ENCODE measurements around the gene TULP1.

The TULP1 gene

DNA sequence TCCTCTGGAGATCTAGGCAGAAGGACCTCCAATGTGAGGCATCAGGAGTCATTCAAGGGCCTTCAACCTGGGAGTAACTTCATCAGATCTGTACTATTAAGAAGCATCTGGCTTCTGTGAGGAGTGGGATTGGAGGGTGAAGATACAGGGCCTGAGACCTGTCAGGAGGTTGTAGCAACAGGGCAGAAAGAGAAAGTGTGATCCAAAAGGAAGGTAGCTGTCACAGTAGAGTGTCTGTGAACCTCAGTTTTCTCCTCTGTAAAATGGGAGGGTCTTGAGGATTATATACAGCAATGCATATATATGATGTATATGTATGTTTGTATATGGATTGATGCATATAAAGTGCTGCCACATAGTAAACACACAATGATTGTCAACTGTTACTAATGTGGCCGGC, 47.0 kb downstream of the TULP1 start:
- DNase-seq (ENCODE audit: low read depth in 3 of 3), result no peak

DNA sequence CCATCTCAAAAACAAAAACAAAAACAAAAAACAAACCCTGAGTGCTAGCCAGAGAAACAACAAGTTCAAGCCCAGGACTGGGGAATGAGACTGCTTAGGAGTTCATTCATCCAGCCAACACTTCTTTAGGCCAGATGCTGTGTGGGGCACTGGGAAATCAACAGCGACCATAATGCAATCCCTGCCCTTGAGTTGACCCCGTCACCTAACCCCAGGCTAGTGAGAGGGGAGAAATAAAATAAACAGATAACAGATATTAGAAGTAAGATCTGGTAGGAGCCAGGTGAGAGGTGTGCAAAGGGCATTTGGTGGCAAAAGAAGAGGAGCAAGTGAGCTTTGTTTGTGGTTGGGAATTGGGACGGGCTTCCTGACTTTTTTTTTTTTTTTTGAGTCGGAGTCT, 49.4 kb downstream of the TULP1 start:
- DNase-seq (ENCODE audit: low read depth in 3 of 3), result no peak

DNA sequence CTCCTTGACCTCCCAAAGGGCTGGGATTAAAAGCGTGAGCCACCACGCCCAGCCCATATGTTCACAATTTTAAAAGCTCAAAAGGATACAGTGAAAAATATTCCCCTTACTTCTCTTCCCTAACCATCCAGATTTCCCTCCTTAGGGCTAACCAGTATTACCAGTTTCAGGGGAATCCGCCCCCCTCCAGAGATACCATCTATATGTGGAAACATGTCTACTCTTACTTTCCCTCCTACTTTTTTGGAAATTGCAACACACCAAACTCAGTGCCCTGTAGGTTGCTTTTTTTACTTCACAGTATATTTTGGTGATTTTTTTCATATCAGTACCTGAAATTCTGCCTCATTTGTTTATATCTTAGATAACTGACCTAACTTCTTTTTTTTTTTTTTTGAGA, 51.4 kb downstream of the TULP1 start:
- no peak for DNase-seq (ENCODE audit: low read depth in 3 of 3)

DNA sequence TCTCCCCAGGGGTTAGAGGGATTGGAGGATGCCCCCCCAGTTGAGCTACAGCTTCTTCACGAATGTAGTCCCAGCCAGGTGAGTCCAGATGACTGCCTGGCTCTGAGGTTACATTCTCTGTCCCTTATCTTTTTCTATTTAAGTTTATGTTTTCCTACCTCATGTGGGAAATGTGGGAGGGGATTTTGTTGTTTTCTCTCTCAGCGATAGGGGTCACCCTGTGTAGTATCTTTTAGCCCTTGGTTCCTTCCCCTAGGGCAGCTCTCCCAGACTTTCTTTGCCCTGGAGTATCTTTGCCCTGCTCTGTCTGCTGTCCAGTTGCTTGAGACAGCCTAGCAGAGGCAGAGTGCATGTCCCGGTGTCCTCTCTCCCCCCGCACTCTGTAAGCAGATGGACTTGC, 54.8 kb downstream of the TULP1 start:
- no peak for DNase-seq (ENCODE audit: low read depth in 3 of 3)

DNA sequence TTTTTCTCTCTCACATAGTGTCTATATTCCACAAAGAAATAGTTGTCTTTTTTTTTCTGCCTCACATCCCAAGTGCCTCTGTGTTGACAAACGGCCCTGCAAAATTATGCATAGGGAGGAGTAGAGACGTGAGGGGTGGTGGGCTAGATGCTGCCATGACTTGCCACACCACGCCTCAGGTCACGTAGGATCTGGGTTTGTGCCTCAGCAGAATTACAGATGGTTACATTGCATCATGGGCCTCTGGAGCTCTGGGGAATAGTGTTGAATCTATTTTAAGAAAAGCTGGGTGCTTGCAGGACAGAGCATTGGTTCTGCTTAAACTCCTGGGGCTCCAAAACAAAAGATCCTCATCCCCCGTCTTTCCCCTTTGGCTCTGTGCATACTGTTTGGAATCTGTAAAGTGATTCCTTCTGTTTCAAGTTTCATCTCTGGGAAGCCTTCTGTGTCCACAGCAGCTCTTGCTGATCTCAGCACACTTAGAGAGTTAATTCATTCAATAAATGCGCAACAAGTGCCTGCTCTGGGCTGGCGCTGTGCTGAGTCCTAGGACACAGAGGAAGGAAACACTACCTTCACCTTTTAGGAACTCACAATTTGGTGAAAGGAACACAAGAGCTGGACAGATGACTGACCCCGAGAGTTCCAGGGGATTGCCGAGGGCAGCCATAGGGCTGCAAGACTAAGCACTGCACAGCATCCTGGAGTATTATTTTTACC, 58.1 kb downstream of the TULP1 start:
- DNase-seq (ENCODE audit: low read depth in 3 of 3), result no peak

DNA sequence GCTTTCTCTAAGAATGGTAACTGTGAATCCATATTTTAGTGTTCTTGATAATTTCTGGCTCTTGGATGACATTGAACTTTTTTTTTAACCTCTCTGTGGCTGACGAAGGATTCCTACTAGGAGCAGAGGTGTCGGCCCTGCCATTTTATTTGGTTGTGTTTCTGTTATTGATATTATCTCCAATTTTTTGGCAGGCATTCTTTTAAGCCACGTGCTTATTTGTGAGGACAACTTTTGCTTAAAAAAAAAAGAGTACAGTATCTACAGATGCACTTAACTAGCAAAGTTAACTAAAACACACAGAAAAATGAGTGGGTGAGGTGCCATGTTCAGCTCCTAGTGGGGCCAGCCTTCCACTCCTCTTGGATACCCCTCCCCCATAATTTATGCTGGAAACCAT, 59.5 kb downstream of the TULP1 start:
- no peak for DNase-seq (ENCODE audit: low read depth in 3 of 3)

DNA sequence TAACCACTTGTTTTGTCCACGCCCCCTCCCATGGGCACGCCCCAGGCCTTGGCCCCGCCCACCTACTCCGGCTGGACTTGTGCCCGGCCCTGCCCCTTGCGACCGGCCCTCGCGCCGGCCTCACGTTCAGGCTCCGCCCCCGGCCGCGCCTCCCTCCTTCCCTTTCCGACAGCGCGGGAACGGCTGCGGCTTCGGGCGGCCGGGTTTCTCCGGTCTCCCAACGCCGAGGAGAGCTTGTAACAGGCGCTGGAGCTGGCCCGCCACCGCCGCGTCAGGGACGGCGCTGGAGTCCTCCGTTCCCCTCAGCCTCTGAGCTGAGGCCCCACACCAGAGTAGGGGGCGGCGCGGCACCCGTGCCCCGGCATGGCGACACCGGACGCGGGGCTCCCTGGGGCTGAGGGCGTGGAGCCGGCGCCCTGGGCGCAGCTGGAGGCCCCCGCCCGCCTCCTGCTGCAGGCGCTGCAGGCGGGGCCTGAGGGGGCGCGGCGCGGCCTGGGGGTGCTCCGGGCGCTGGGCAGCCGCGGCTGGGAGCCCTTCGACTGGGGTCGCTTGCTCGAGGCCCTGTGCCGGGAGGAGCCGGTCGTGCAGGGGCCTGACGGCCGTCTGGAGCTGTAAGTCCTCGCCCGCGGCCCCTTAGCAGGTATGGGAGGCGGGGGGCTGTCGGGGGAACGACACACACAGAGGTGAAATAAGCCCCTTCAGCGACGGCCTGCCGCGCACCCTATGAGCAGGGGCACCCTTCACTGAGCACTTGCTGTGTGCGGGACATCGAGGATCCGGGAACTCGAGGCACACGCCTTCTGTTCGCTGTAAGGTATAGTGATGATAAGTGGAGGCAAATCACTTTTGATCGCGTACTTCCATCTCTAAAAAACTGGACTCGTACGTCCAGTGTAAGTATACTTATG, 60.3 kb downstream of the TULP1 start, which contains the start of gene FANCE:
FANCE (plus strand) TSS at position 156 of the 908 bp plus-strand sequence; CDS start at position 364, 208 bp downstream.
- peak; percentile 81 to 94 (median 90) for DNase-seq (ENCODE audit: low read depth in 3 of 3)

DNA sequence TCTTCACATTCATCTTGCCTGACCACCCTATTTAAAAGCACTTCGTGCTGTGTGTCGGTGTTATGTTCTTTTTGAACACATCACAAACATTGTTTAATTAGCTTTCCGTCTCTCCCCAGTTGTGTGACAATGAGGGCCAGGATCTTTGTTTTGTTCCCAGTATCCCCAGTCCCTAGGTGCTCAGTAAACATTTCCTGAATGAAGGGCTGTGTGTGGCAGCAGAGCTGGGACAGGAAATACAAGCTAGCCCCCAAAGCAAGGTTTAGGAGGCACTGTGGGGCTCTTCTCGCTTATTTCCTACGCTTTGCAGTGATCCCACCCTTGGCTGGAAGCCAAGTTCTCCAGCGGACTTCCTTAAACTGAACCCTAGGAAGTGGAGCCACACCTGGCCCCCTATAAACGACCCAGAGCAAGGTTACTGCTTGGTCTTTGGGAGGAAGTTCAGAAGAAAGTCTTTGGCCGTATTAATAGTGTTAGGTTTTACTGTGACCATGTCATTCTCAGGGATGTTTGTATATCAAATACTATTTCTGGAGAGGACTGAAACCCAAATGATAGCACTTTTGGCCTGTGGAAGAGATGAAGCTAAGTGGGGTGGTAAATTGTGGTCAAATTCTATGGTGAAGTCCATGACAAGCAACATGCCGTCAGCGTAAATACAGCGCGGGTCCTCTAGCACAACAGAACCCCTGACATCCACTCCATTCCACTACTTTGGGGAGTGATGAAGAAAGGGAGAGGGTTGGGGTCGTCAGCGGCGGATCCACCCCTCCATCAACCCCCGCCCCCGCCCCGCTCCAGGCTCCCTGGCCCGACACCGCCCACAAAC, 61.1 kb downstream of the TULP1 start:
- no peak for DNase-seq (ENCODE audit: low read depth in 3 of 3)

DNA sequence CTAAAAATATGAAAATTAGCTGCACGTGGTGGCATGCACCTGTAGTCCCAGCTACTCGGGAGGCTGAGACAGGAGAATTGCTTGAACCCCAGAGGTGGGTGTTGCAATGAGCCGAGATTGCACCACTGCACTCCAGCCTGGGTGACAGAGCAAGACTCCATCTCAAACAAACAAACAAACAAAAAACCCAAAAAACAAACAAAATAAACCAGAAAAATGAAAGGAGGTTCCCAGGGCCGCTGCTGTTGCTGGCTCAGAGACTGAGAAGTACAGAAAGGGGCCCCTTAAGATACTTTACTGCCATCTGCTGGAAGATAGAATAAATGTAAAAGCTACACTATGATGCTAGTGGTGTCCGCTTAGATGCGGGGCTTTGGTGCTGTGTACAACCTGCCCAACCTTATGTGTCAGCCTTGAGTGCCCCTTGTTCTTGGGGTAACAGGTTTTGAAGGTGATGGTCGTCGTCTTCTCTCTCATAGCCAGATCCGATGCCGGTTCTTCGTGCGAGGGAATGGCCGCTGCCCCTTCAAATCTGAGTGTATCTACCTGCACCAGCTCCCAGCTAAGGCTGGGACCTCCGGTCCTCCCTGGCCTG, 63.3 kb downstream of the TULP1 start:
- DNase-seq (ENCODE audit: low read depth in 3 of 3), result no peak

DNA sequence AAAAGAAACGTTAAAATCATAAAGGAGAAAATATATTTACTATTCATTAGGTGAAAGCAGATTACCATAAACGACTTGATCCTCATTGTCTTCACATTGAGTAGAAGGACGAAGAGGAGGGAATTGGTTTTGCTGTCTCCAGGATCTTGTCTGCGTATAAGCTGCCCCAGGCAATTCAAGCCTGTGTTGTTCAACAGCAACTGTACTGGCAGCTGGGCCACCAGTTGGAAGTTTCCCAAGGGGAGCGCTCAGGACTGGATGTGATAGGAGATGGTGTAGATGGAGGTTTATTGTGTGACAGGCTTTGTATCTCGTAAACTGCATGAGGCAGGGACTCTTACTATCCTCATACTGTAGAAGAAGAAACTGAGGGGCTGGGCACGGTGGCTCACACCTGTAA, 64.5 kb downstream of the TULP1 start:
- DNase-seq (ENCODE audit: low read depth in 3 of 3), result no peak
